Activated T-cell treated with anti-CD3 and anti-CD28 coated beads, Interleukin-2, amount 50 U/mL, for 24 hours (primary cell): ENCODE results near the gene KCNAB1.

Source experiments
- DNase-seq: peaks from one replicate; pipeline ENCODE4 v3.0.0-alpha.2; 2020
- H3K27ac Mint-ChIP-seq: 2 replicates; pipeline ENCODE4 v1.8.0; 2020; ENCODE audit warnings: mild to moderate bottlenecking, mixed read lengths
- H3K27me3 Mint-ChIP-seq: 2 replicates; pipeline ENCODE4 v1.8.0; 2020; ENCODE audit warnings: mixed read lengths
- H3K36me3 Mint-ChIP-seq: 2 replicates; pipeline ENCODE4 v1.8.0; 2020; ENCODE audit warnings: low read depth, mixed read lengths
- H3K4me1 Mint-ChIP-seq: 2 replicates; pipeline ENCODE4 v1.8.0; 2020; ENCODE audit warnings: low read depth, mixed read lengths
- H3K4me3 Mint-ChIP-seq: 2 replicates; pipeline ENCODE4 v1.8.0; 2020; ENCODE audit warnings: mild to moderate bottlenecking, moderate library complexity, mixed read lengths
- H3K9me3 Mint-ChIP-seq: 2 replicates; pipeline ENCODE4 v1.8.0; 2020; ENCODE audit warnings: mixed read lengths

The KCNAB1 gene

DNA sequence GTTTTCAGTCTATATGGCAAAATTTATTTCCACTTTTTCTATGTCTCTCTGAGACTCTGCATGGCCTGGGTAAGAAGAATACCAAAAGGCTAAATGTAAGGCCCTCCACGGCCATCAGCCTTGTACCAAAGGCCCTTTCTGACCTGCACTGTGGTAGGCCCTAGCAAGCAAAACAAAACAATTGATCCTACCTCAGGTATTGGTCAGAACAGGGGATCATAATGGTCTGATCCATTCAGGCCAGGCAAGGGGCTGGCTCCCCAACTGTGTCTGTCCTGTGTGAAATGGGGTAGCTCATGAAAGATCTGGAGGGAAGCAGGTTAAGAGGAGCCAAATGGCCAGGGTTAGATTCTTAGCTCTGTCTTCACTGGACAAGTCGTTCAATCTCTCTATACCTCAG, 253.3 kb downstream of the KCNAB1 start:
- H3K27ac Mint-ChIP-seq = no peak overlapping the region
- H3K36me3 Mint-ChIP-seq = no peaks in the 10 kb centered on the region
- H3K27me3 Mint-ChIP-seq = peaks cover 12% of the 10 kb centered on the region
- no peak for DNase-seq
- no peaks in the 10 kb centered on the region for H3K9me3 Mint-ChIP-seq
- no peaks in the 10 kb centered on the region for H3K4me1 Mint-ChIP-seq
- no peak overlapping the region for H3K4me3 Mint-ChIP-seq

GRCh38 chr3:156376199-156376598, 255.8 kb downstream of the KCNAB1 start:
- H3K4me1 Mint-ChIP-seq = no peaks in the 10 kb centered on the region
- H3K36me3 Mint-ChIP-seq = no peaks in the 10 kb centered on the region
- peaks cover 13% of the 10 kb centered on the region for H3K27me3 Mint-ChIP-seq
- DNase-seq = no peak
- H3K27ac Mint-ChIP-seq = no peak overlapping the region
- H3K4me3 Mint-ChIP-seq = no peak overlapping the region
- no peaks in the 10 kb centered on the region for H3K9me3 Mint-ChIP-seq

GRCh38 chr3:156377266-156377665, 256.9 kb downstream of the KCNAB1 start:
- Mint-ChIP-seq H3K9me3 (no peaks in the 10 kb centered on the region), H3K27ac (no peak overlapping the region), H3K36me3 (no peaks in the 10 kb centered on the region), H3K4me3 (no peak overlapping the region), H3K4me1 (no peaks in the 10 kb centered on the region), H3K27me3 (peaks cover 13% of the 10 kb centered on the region)
- DNase-seq = no peak

DNA sequence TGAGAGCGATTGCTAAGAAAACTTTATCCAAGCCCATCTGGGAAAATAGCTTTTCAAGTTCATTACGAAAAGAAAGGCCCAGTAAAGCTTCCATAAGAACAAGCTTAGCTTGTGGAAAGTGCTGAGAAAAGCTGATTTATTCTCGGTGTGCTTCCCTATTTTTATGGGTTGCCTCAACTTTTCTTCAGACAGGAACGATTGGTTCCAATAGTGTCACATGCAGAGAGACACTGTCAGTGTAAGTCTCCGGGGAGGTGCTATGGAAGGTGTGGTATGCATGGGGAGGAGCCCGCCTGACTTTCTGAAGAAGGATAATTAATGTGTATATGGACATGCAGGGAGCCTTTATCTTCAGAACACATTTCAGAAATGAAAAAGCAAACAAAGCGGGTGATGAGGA, 257.3 kb downstream of the KCNAB1 start:
- DNase-seq = no peak
- no peaks in the 10 kb centered on the region for H3K36me3 Mint-ChIP-seq
- H3K9me3 Mint-ChIP-seq = no peaks in the 10 kb centered on the region
- H3K4me3 Mint-ChIP-seq = no peak overlapping the region
- H3K27ac Mint-ChIP-seq = no peak overlapping the region
- peaks cover 13% of the 10 kb centered on the region for H3K27me3 Mint-ChIP-seq
- no peaks in the 10 kb centered on the region for H3K4me1 Mint-ChIP-seq

DNA sequence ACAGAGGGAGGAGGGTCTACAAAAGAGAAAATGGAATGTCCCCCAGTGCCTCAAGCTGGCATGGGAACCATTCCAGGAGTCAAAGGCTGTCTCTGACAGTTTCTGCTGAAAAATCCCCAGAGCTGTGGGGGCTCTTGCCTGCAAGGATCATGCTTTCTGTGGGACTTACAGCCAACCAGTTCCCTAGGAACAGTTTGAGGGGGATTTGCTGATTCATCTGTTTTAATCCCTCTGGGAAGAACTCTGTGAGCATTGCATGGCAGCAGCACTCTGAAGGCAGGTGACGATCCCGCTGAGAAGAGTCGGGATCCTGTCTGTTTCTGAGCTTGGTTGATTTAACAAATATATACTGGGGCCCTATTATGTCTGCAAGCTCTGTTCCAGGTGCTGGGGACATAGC, 258.5 kb downstream of the KCNAB1 start:
- H3K4me1 Mint-ChIP-seq = no peaks in the 10 kb centered on the region
- peaks cover 13% of the 10 kb centered on the region for H3K27me3 Mint-ChIP-seq
- H3K27ac Mint-ChIP-seq = no peak overlapping the region
- no peak for DNase-seq
- H3K4me3 Mint-ChIP-seq = no peak overlapping the region
- no peaks in the 10 kb centered on the region for H3K36me3 Mint-ChIP-seq
- no peaks in the 10 kb centered on the region for H3K9me3 Mint-ChIP-seq

- Mint-ChIP-seq H3K9me3 (no peaks in the 10 kb centered on the region), H3K27ac (no peak overlapping the region), H3K27me3 (peaks cover 13% of the 10 kb centered on the region), H3K4me3 (no peak overlapping the region), H3K36me3 (no peaks in the 10 kb centered on the region), H3K4me1 (no peaks in the 10 kb centered on the region)
- no peak for DNase-seq
Observed at GRCh38 chr3:156379327-156379726, 258.9 kb downstream of the KCNAB1 start.

- no peak for DNase-seq
- H3K9me3 Mint-ChIP-seq = no peaks in the 10 kb centered on the region
- no peak overlapping the region for H3K4me3 Mint-ChIP-seq
- no peaks in the 10 kb centered on the region for H3K36me3 Mint-ChIP-seq
- H3K4me1 Mint-ChIP-seq = no peaks in the 10 kb centered on the region
- no peak overlapping the region for H3K27ac Mint-ChIP-seq
- peaks cover 10% of the 10 kb centered on the region for H3K27me3 Mint-ChIP-seq
Observed at GRCh38 chr3:156381253-156381652, 260.9 kb downstream of the KCNAB1 start.

DNA sequence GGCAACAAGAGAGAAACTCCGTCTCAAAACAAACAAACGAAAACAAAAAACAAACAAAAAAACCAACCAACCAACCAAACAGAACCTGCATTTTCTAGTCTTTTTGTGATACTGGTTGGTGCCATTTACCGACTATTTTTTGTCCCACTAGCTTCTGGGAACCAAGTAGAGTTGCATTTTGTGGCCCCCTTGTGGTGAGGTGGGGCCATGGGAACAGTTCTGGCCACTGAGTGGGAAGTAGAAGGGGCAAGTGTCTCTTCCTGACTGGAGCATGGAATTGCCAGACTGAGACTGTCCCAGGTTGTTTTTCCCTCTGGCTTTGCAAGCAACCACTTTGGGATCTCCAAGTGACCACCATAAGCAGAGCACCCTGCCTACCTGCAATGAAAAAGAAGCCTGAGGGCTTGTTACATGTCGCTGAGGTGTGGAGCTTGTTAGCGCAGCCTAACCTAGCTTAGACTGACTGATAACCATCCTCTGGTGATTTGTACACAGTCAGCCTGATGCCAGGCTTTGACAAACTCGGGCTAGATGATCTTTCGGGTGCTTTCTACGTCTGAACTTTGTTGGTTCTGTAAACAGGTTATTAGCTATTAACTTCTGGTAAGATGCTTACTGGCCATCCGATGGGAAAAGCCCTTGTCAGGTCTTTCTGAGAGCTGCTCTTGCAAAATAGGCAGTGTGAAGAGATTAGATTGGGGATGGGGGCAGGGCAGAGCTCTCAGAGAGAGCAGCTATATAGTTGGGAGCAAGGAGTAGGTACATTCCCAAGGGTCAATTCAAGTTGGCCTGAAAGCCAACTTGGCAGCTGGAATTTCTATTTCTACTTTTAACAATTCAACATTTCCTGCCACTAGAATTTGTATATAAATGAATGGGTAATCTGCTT, 262.3 kb downstream of the KCNAB1 start:
- H3K4me1 Mint-ChIP-seq = no peaks in the 10 kb centered on the region
- no peak overlapping the region for H3K4me3 Mint-ChIP-seq
- H3K9me3 Mint-ChIP-seq = no peaks in the 10 kb centered on the region
- H3K27me3 Mint-ChIP-seq = peaks cover 3% of the 10 kb centered on the region
- H3K36me3 Mint-ChIP-seq = no peaks in the 10 kb centered on the region
- no peak overlapping the region for H3K27ac Mint-ChIP-seq
- no peak for DNase-seq

DNA sequence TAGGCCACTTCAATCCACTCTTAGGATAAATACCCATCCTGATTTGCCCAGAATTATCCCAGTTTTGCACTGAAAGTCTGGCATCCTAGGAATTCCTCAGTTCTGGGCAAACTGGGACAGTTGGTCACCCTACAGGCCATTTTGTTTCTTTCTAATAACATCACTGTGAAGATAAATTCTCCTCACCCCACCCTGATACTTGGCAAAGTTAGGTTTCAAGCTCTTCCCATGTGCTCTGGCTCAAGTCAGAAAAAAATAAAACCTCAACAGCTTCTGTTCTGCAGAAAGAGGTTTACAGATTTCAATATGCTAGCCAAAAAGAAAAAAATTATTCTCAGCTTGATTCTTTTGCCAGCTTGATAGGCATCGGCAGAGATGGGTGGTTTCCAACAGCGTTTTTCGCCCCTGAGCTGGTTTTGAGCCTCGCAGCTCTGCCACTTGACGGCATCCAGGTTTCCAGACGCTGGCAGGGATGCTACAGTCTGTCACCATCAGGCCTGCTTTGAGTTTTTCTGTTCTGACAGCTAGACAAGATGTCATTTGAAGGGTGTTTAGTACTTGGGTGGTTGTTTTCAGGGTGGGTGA, 263.2 kb downstream of the KCNAB1 start:
- no peaks in the 10 kb centered on the region for H3K9me3 Mint-ChIP-seq
- no peak overlapping the region for H3K27ac Mint-ChIP-seq
- no peaks in the 10 kb centered on the region for H3K36me3 Mint-ChIP-seq
- no peak for DNase-seq
- H3K27me3 Mint-ChIP-seq = peaks cover 2% of the 10 kb centered on the region
- H3K4me1 Mint-ChIP-seq = peaks cover 2% of the 10 kb centered on the region
- H3K4me3 Mint-ChIP-seq = no peak overlapping the region

GRCh38 chr3:156388497-156389448, 268.4 kb downstream of the KCNAB1 start:
- H3K4me1 Mint-ChIP-seq = peaks cover 5% of the 10 kb centered on the region
- H3K27me3 Mint-ChIP-seq = peaks cover 12% of the 10 kb centered on the region
- no peak overlapping the region for H3K27ac Mint-ChIP-seq
- no peak overlapping the region for H3K4me3 Mint-ChIP-seq
- no peaks in the 10 kb centered on the region for H3K36me3 Mint-ChIP-seq
- no peak for DNase-seq
- no peaks in the 10 kb centered on the region for H3K9me3 Mint-ChIP-seq

- H3K9me3 Mint-ChIP-seq = no peaks in the 10 kb centered on the region
- peaks cover 5% of the 10 kb centered on the region for H3K4me1 Mint-ChIP-seq
- peaks cover 18% of the 10 kb centered on the region for H3K27me3 Mint-ChIP-seq
- no peak overlapping the region for H3K4me3 Mint-ChIP-seq
- no peaks in the 10 kb centered on the region for H3K36me3 Mint-ChIP-seq
- H3K27ac Mint-ChIP-seq = no peak overlapping the region
- no peak for DNase-seq
Observed at GRCh38 chr3:156389449-156389950, 269.1 kb downstream of the KCNAB1 start.

GRCh38 chr3:156390846-156391245, 270.5 kb downstream of the KCNAB1 start:
- Mint-ChIP-seq H3K36me3 (no peaks in the 10 kb centered on the region), H3K27me3 (peaks cover 23% of the 10 kb centered on the region), H3K9me3 (no peaks in the 10 kb centered on the region), H3K4me3 (no peak overlapping the region), H3K27ac (no peak overlapping the region), H3K4me1 (peaks cover 5% of the 10 kb centered on the region)
- DNase-seq = no peak

DNA sequence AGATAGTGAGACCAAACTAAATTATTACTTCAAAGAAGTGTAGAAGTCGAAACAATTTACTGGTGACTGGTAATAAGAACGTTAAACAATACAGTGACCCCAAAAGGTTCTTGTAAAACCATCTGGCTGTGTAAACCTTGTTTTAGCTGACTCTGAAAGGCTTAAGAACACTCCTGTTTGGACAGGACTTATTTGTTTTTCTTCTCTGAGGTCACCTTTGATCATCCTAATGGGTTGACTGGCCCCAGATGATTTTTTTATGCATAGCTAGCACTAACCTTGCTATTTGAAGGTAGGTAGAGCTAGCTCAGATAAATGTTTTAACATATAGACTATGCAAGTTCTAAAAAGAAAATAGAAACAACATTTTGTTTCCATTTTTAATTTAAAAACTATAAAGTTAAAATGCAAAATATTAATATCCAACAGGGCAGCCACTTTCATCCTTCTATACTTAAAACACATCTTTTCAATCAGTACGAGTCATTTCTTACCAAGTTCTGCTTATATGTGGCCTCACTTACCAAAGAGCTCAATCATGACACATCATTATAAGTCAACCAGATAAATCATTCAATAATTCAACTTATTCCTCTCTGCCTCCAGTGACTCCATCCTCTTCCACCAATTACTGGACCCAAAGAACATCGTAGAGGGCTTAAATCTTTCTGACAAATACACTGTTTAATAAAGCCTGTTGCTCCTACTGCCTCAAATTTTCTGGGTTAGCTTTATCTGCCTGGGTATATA, 275.8 kb downstream of the KCNAB1 start:
- Mint-ChIP-seq H3K9me3 (no peaks in the 10 kb centered on the region), H3K27ac (no peak overlapping the region), H3K4me3 (no peak overlapping the region), H3K4me1 (no peaks in the 10 kb centered on the region), H3K36me3 (no peaks in the 10 kb centered on the region), H3K27me3 (peaks cover 32% of the 10 kb centered on the region)
- no peak for DNase-seq

GRCh38 chr3:156396851-156397250, 276.5 kb downstream of the KCNAB1 start:
- H3K4me1 Mint-ChIP-seq = no peaks in the 10 kb centered on the region
- H3K27ac Mint-ChIP-seq = no peak overlapping the region
- no peaks in the 10 kb centered on the region for H3K9me3 Mint-ChIP-seq
- H3K27me3 Mint-ChIP-seq = peaks cover 27% of the 10 kb centered on the region
- no peaks in the 10 kb centered on the region for H3K36me3 Mint-ChIP-seq
- no peak for DNase-seq
- no peak overlapping the region for H3K4me3 Mint-ChIP-seq
